Caco-2 (cell line): ENCODE data around the gene CRMP1. TPM values are rescaled to one million over a fixed set of nuclear protein-coding genes. Genes with fewer than 3 reads are reported as not detected.

Experiments used
- BruUV-seq: library from RNA; stranded (reverse); fragments of 400-500 nt; replicated peaks from 2 replicates; lab custom pipeline; 2021; lab: Mats Ljungman, UMichigan
- CTCF ChIA-PET: fragments of 300-600 bp; sonication (Branson Sonifier 250); formaldehyde crosslinking; loops from one replicate; lab custom pipeline; 2022; ENCODE audit warnings: antibody characterized with exemption; lab: Charles Lee
- POLR2A ChIA-PET: fragments of 300-600 bp; sonication (Branson Sonifier 250); formaldehyde crosslinking; loops from one replicate; lab custom pipeline; 2022; ENCODE audit warnings: antibody characterized with exemption; lab: Charles Lee
- DNase-seq, 2 experiments: peaks; one replicate each; pipeline versions ENCODE4 v3.0.0 to v3.0.0-alpha.2; 2020 to 2022
- H3K27me3 ChIP-seq: replicated peaks from 2 replicates; pipeline ENCODE4 v1.6.0; 2011; ENCODE audit warnings: low read length; ENCODE audit not compliant: control insufficient read depth, insufficient read depth
- H3K36me3 ChIP-seq: 2 replicates; pipeline ENCODE4 v1.5.1; 2011; ENCODE audit warnings: low read length; ENCODE audit not compliant: control insufficient read depth, insufficient read depth
- H3K4me1 ChIP-seq: fragments of 250-450 bp; sonication (Bioruptor Pico); 2 replicates; pipeline ENCODE4 v1.5.1; 2020; ENCODE audit warnings: mild to moderate bottlenecking
- H3K4me3 ChIP-seq: 2 replicates; pipeline ENCODE4 v1.5.1; 2011; ENCODE audit warnings: low read depth, mild to moderate bottlenecking, control low read depth, low read length
- H3K9me3 ChIP-seq: fragments of 250-450 bp; sonication (Bioruptor Pico); 2 replicates; pipeline ENCODE4 v1.5.1; 2020; ENCODE audit warnings: mild to moderate bottlenecking, moderate library complexity
- H3K27ac Mint-ChIP-seq: one replicate; pipeline ENCODE4 v1.8.0; 2022; ENCODE audit warnings: mixed read lengths; ENCODE audit not compliant: unreplicated experiment
- H3K27me3 Mint-ChIP-seq: one replicate; pipeline ENCODE4 v1.8.0; 2022; ENCODE audit warnings: mixed read lengths; ENCODE audit not compliant: insufficient read depth, unreplicated experiment
- H3K36me3 Mint-ChIP-seq: one replicate; pipeline ENCODE4 v1.8.0; 2022; ENCODE audit warnings: mild to moderate bottlenecking, mixed read lengths; ENCODE audit not compliant: insufficient read depth, unreplicated experiment
- H3K4me1 Mint-ChIP-seq: one replicate; pipeline ENCODE4 v1.8.0; 2022; ENCODE audit warnings: low read depth, mixed read lengths; ENCODE audit not compliant: unreplicated experiment
- H3K4me3 Mint-ChIP-seq: one replicate; pipeline ENCODE4 v1.8.0; 2022; ENCODE audit warnings: mild to moderate bottlenecking, moderate library complexity, mixed read lengths; ENCODE audit not compliant: unreplicated experiment
- H3K9me3 Mint-ChIP-seq: one replicate; pipeline ENCODE4 v1.8.0; 2022; ENCODE audit warnings: mixed read lengths; ENCODE audit not compliant: unreplicated experiment
- intact Hi-C: fragments of 100-400 bp; cut with micrococcal nuclease; formaldehyde crosslinking; loops from one replicate; pipeline ENCODE4 v1.10.0; 2022; ENCODE audit not compliant: unreplicated experiment
- total RNA-seq: library from RNA; stranded (reverse); gene quantifications from 2 replicates; pipeline ENCODE4 v1.2.3, GENCODE V29; 2022
- TF ChIP-seq, protein P1 (sequence below), 2 experiments: fragments of 200-600 bp in 1 of 2; IDR thresholded peaks; 1 replicate in 1 of 2; 2 replicates in 1 of 2; pipeline versions ENCODE4 v1.5.1 to v1.8.0; 2011 to 2022; ENCODE audit warnings: antibody characterized with exemption in 1 of 2, control low read depth in 1 of 2, inconsistent platforms in 1 of 2, low read depth in 1 of 2, low read length in 1 of 2, mild to moderate bottlenecking in 1 of 2, moderate library complexity in 1 of 2; ENCODE audit not compliant: insufficient read depth in 1 of 2, severe bottlenecking in 1 of 2, unreplicated experiment in 1 of 2

CRMP1 gene
- total RNA-seq, 1 experiment from 2014 or later, result not detected

DNA sequence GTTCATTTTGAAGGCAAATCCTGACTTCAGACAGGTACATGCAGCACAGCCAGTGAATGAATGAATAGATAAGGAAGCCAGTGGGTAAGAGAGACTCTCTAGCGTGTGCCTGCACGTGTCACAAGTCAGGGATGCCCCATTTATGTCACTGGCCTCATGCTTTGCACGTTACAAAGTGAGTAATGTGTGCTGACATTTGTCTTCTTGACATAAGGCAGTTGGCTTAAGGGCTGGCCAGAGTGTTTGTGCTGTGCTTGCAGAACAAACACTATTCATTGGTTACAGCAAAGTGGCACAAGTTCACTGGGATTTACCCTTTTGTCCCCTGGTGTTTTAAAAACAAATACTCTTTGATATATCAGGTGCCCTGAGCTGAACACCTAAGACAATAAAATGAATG, 55.9 kb downstream of the CRMP1 start:
- ChIA-PET POLR2A (no interaction called here), CTCF (no interaction called here)
- no peak for DNase-seq
- Mint-ChIP-seq H3K27ac (no peak overlapping the region), H3K4me1 (no peaks in the 10 kb centered on the region), H3K27me3 (peaks cover 9% of the 10 kb centered on the region), H3K4me3 (no peak overlapping the region), H3K36me3 (no peaks in the 10 kb centered on the region), H3K9me3 (no peaks in the 10 kb centered on the region)
- H3K9me3 ChIP-seq, result no peaks in the 10 kb centered on the region
- H3K27me3 ChIP-seq, result no peaks in the 10 kb centered on the region; the same call in 1 of the 2 replicates
- no peak overlapping the region for H3K4me3 ChIP-seq
- no TSS peak for BruUV-seq
- no peaks in the 10 kb centered on the region for H3K4me1 ChIP-seq
- intact Hi-C loops, result no loop called here
- TF ChIP-seq, protein P1, sequence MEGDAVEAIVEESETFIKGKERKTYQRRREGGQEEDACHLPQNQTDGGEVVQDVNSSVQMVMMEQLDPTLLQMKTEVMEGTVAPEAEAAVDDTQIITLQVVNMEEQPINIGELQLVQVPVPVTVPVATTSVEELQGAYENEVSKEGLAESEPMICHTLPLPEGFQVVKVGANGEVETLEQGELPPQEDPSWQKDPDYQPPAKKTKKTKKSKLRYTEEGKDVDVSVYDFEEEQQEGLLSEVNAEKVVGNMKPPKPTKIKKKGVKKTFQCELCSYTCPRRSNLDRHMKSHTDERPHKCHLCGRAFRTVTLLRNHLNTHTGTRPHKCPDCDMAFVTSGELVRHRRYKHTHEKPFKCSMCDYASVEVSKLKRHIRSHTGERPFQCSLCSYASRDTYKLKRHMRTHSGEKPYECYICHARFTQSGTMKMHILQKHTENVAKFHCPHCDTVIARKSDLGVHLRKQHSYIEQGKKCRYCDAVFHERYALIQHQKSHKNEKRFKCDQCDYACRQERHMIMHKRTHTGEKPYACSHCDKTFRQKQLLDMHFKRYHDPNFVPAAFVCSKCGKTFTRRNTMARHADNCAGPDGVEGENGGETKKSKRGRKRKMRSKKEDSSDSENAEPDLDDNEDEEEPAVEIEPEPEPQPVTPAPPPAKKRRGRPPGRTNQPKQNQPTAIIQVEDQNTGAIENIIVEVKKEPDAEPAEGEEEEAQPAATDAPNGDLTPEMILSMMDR (IDR thresholded peaks at IDR 0.05; ENCODE audit: insufficient read depth in 1 of 2, low read depth in 1 of 2, low read length in 1 of 2, severe bottlenecking in 1 of 2, unreplicated experiment in 1 of 2), result no peak
- no peaks in the 10 kb centered on the region for H3K36me3 ChIP-seq

DNA sequence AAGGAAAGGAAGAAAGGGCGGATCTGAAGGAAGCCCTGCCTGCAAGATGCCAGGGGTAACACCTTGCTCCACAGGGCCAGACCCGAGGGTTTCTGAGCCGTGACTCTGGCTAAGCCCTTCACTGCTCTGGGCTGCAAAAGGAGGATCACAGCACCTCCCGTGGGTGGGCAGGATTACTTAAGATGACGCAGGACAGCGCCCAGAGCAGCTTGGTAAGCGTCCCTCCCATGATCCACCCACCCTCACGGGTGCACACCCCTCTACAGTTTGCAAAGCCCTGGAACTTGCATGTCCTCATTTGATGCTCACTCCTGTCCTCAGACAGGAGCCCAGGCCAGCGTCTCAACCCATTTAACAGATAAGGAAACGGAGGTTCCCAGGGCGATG, 64.9 kb downstream of the CRMP1 start:
- TF ChIP-seq, protein P1 (IDR thresholded peaks at IDR 0.05; ENCODE audit: insufficient read depth in 1 of 2, low read depth in 1 of 2, low read length in 1 of 2, severe bottlenecking in 1 of 2, unreplicated experiment in 1 of 2), result no peak
- ChIA-PET CTCF (no interaction called here), POLR2A (no interaction called here)
- DNase-seq, result no peak
- no peak overlapping the region for H3K4me3 Mint-ChIP-seq
- H3K27ac Mint-ChIP-seq, result no peak overlapping the region
- no peaks in the 10 kb centered on the region for H3K36me3 Mint-ChIP-seq
- BruUV-seq, result no TSS peak
- no peaks in the 10 kb centered on the region for H3K4me1 Mint-ChIP-seq
- H3K27me3 Mint-ChIP-seq, result peaks cover 12% of the 10 kb centered on the region
- Histone ChIP-seq H3K27me3 (no peaks in the 10 kb centered on the region), H3K4me3 (no peak overlapping the region), H3K36me3 (no peaks in the 10 kb centered on the region), H3K9me3 (no peaks in the 10 kb centered on the region), H3K4me1 (no peaks in the 10 kb centered on the region)
- H3K9me3 Mint-ChIP-seq, result no peaks in the 10 kb centered on the region
- intact Hi-C loops, result no loop called here

DNA sequence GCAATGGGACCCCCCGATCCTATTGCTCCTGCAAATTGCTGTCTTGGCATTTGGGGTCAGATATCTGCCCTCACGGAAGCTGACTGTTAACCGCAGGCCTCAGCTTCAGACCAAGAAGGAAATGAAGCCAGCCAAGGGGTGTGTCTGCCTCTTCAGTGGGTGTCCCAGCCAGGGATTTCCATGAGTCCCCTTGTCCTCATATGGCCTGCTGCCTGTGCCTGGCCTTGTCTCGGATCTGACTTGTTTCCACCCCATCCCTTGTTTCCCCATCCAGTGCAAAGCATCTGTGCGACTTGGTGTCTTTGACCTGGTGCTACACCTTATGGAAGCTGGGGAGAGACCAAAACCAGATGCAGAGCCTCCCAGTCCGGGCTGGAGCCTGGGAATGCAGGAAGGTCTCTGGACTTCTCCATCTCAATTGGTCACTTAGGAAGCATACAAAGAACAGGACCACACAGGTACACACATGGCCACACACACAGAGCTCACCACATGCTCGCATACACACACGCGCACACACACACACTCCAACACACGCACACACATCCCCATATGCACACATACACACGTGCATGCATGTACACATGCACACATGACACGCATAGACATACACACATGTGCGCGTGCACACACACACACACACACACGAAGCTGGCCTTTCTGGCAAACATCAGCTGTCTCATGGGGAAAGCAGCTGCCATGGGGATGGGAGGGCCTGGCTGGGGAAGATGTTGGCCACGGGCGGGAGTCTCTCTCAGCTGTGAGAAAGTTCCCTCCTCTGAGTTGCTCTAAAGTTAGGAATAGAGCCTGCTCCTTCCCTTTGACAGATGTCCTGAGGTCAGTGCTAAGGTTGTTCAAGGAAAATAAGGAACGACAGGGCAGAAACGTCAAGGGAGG, 65.5 kb downstream of the CRMP1 start:
- no peak overlapping the region for H3K4me3 Mint-ChIP-seq
- no peaks in the 10 kb centered on the region for H3K36me3 ChIP-seq
- TF ChIP-seq, protein P1 (IDR thresholded peaks at IDR 0.05; ENCODE audit: insufficient read depth in 1 of 2, low read depth in 1 of 2, low read length in 1 of 2, severe bottlenecking in 1 of 2, unreplicated experiment in 1 of 2), result no peak
- no peaks in the 10 kb centered on the region for H3K27me3 ChIP-seq
- no peaks in the 10 kb centered on the region for H3K9me3 Mint-ChIP-seq
- no peak overlapping the region for H3K4me3 ChIP-seq
- no peaks in the 10 kb centered on the region for H3K4me1 ChIP-seq
- ChIA-PET POLR2A (no interaction called here), CTCF (interaction anchor here (0.6 kb wide), 1 partner anchor 67 kb away, joined by 3 read pairs; no protein-coding TSS in a partner anchor)
- peaks cover 14% of the 10 kb centered on the region for H3K27me3 Mint-ChIP-seq
- H3K27ac Mint-ChIP-seq, result no peak overlapping the region
- intact Hi-C loops, result no loop called here
- BruUV-seq, result no TSS peak
- H3K9me3 ChIP-seq, result no peaks in the 10 kb centered on the region
- DNase-seq, result no peak
- H3K4me1 Mint-ChIP-seq, result no peaks in the 10 kb centered on the region
- no peaks in the 10 kb centered on the region for H3K36me3 Mint-ChIP-seq
